Measurements from ENCODE around the gene FOXB2.

Gene FOXB2

GRCh38 chr9:77018058-77018968 is 1.1 kb upstream of the FOXB2 start:
- no peak for TF ChIP-seq CTCF (conservative IDR thresholded peaks at IDR 0.05; ENCODE audit: low read depth)
- ChIA-PET POLR2A (ENCODE audit: low non-redundant PET) (no interaction called here), CTCF (no interaction called here)
- H3K27ac ChIP-seq = no peak overlapping the region
- DNase-seq (ENCODE audit: low spot score) = no peak

- no peak for DNase-seq (ENCODE audit: low spot score)
- CTCF ChIA-PET = interaction anchor here (0.6 kb wide), 1 partner anchor 10 kb away, joined by 3 read pairs; no protein-coding TSS in a partner anchor
- no peak for TF ChIP-seq CTCF (conservative IDR thresholded peaks at IDR 0.05; ENCODE audit: low read depth)
- H3K27ac ChIP-seq = no peak overlapping the region
- POLR2A ChIA-PET (ENCODE audit: low non-redundant PET) = no interaction called here
Measured at GRCh38 chr9:77018969-77019235, 553 bp upstream of the FOXB2 start.

- CTCF ChIA-PET = interaction anchor here (0.6 to 1.1 kb wide), 2 partner anchors 10 to 15 kb away, joined by 3 read pairs; no protein-coding TSS in a partner anchor
- DNase-seq (ENCODE audit: low spot score) = no peak
- no peak for TF ChIP-seq CTCF (conservative IDR thresholded peaks at IDR 0.05; ENCODE audit: low read depth)
Measured at GRCh38 chr9:77019926-77020412, 514 bp downstream of the FOXB2 start.

GRCh38 chr9:77020413-77021290 is 1.2 kb downstream of the FOXB2 start:
- no peak overlapping the region for H3K27ac ChIP-seq
- CTCF ChIA-PET = interaction anchor here (0.6 to 1.1 kb wide), 3 partner anchors 10 to 285 kb away, joined by 3 to 5 read pairs (median 3); no protein-coding TSS in a partner anchor
- POLR2A ChIA-PET (ENCODE audit: low non-redundant PET) = no interaction called here
- no peak for DNase-seq (ENCODE audit: low spot score)
- TF ChIP-seq CTCF (conservative IDR thresholded peaks at IDR 0.05; ENCODE audit: low read depth) = no peak

More at GRCh38 chr9:77019926-77020412, 514 bp downstream of the FOXB2 start:
- POLR2A ChIA-PET (ENCODE audit: low non-redundant PET) = no interaction called here
- H3K27ac ChIP-seq = no peak overlapping the region

- POLR2A ChIA-PET (ENCODE audit: low non-redundant PET) = no interaction called here
Measured at GRCh38 chr9:77021291-77021894, 1.9 kb downstream of the FOXB2 start.

More at GRCh38 chr9:77021291-77021894, 1.9 kb downstream of the FOXB2 start:
- no peak for TF ChIP-seq CTCF (conservative IDR thresholded peaks at IDR 0.05; ENCODE audit: low read depth)
- DNase-seq (ENCODE audit: low spot score) = no peak
- H3K27ac ChIP-seq = no peak overlapping the region
- CTCF ChIA-PET = interaction anchor here (0.5 to 0.9 kb wide), 5 partner anchors 31 to 758 kb away, joined by 3 to 6 read pairs (median 5); no protein-coding TSS in a partner anchor

All from RWPE1 (cell line).